Middle frontal gyrus (tissue), 1 donor: ENCODE data around the gene ANKRD44.

Experiments
- DNase-seq: peaks from one replicate; pipeline ENCODE4 v3.0.0-alpha.2; 2015; ENCODE audit warnings: low spot score; ENCODE audit errors: extremely low spot score

The ANKRD44 gene

DNA sequence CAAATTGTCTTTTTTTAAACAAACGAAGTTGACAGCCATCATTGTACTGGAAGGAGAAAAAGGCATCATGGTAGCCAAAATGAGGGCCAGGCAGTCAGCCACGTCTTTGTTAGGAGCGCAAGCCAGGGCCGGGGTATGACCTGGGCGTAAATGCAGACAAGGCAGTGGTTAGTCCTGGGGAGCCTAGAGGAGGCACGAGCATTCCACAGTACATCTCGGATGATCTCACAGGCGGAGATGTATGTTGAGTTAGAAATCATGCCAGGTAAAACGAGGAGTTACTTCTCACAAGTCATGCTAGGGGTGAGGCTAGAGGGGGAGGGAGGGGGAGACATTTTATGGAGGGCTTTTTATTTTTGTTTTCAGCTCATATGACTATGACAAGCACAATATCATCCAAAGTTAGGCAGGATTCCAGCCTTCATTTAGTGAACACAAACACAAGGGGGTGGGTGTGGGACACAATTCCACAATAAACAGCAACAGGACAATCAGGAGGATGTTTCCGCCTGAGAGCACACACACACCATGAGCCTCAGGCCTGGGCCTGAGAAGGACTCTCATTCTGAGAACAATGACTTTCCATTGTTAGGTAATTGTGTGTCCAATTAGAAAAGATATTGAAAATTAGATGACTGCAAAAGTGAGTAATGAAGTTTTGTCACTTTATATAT lies 319.7 kb downstream of the ANKRD44 start:
- DNase-seq: no peak

DNA sequence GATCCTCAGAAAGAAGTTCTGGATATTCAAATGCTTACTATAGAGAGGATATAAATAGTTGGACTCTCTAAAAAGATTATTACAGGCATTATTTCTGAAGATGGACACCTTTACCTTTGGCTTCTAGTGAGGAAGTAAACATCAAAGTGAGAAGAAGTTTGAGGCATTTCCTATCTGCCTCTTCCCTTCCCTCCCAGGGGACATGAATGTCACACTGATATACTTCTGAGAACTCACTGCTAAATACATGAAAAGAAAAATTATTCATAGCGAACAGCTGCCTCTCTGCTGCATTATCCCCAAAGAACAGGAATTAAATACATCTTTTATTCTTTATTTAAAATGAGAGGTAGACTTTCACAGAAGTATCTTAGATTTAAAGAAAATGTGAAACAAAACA lies 320.5 kb downstream of the ANKRD44 start:
- DNase-seq: no peak

DNA sequence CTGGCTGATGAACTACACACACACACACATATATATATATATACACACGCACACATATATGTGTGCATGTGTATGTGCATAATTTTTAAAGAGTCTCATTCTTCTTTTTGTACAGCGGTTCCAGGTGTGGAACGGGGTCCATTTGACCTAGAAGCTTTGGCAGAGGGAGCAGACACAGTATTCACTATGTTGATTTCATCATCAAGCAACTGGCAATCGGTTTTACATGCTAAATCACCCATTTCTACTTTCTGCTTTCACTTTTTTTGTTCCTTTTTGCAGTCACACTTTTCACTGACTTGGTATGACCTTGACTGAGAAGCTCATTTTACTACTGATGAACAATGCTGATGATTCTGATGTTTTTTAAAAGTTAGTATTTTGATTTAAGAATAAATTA lies 321.1 kb downstream of the ANKRD44 start:
- DNase-seq: no peak

DNA sequence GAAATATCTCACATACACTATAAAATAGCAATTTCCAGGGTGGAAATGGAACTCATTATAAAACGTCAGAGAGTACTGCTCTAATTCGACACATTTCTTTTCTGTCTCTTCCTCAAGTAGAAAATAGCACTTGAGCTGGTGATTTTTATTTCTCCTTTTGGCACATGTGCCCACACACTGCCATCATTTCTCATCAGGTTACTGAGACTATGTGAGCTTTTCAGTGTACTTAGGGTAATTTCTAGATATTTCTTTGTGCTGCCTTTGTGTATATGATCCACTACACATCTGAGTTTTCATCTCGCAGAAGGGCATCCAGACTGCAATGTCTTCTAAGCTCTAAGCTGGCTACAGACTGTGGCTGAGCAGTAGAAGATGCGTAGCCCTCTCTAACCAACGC lies 321.9 kb downstream of the ANKRD44 start:
- DNase-seq: no peak

DNA sequence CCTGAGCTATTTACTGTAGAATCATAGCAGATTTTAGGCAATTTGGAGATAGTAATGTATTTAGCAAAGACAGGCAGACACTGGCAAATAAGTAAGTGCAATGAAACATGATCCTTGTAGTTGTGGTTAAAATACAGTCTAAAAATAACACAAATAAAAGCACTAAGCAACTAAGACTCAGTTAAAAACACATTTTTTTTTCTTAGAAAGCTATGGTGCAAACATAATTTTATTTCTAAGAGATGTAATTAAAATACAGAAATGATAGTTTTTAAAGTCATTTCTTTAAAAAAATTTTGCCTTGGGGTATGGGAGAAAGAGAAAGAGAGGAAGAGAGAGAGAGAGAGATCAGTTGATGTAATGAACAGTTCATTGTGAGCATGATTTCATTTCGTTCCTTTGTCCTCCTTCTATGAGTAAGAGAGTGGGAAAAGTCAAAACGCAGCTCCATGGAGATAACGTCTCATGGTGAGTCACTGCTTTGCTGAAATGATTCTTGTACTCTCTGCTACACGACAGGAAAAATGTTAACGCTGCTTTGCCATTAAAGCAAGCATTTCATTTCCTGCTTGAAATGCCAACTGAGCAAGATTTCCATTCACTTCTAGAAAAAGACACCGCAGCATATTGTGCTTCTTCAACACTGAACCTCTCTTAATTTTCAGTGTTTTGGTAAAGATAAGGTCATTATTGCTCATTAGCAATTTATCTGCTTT lies 322.8 kb downstream of the ANKRD44 start:
- peak; percentile 45 for DNase-seq

DNA sequence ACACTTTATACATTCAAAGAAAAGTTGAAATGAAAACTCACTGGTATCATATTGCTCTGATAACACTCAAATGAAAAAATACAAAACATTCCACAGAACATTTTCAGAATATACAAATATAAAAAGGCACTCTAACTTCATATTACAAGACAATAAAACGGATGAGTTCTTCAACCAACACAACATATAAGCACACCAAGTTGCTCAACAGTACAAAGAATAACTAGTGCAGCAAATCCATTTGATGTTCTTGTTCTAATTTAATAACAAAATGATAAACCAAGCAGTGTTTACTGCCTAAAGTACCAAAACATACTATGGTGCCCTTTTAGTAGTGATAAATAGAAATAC lies 323.3 kb downstream of the ANKRD44 start:
- no peak for DNase-seq

DNA sequence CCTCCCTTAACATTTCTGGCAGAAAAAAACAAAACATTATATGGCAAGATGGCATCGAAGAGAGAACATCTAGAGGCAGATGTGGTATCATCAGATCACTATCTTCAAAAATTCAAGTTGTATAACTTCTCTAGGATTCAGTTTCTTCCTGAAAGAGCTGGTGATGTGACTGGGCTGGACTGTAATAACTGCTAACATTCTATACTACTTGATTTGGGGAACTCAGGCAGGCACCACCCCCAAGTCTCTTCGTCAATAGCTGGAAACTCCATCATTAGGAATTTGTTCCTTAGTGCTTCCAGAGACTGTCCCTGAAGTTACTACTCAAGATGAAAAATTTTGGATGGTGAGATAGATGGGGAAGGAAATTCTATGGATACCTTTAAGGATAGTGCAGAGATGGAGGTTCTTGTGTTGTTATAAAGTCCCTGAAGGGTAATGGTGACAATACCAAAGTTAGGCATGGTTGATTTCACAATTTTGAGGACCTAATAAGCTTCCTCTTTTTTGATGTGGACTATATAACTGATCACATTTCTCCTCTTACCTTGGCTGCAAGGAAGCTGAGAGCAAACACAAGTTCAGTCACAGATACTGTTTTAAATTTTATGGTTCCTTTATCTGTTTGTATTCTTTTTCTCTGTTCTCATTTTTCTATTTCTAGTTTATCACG lies 324.9 kb downstream of the ANKRD44 start:
- no peak for DNase-seq

DNA sequence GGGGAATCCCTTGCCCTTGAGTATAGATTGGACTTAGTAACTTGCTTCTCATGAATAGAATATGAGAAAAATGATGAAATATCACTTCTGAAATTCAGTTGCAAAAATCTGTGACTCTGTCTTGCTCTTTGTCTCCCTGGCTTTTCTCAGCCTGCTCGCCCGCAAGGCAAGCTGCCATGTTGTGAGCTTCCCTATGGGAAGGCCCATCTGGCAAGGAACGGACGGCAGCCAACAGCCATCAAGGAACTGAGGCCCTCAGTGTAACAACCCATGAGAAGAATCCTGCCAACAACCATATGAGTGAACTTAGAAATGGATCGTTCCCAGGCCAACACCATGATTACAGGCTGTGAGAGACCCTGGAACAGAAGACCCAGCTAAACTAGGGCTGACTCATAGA lies 325.7 kb downstream of the ANKRD44 start:
- DNase-seq: no peak

DNA sequence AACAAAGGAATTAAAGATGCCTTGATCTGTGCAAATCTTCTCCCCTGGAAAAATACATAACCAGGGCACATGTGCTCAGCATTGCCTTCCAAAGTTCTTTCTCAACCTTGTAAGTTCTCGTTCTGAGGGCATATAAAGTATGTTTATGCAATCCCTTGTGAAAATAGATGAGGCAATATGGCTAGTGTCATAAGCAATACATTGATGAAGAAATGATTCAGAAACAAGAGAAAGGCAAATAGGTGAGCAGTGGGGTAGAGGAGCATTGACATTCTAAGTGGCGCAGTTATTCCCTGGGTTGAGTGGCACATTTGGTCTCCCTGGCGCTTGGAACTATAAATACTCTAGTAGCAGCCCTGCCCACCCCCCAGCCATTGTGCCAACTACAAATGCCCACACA lies 326.6 kb downstream of the ANKRD44 start:
- no peak for DNase-seq

DNA sequence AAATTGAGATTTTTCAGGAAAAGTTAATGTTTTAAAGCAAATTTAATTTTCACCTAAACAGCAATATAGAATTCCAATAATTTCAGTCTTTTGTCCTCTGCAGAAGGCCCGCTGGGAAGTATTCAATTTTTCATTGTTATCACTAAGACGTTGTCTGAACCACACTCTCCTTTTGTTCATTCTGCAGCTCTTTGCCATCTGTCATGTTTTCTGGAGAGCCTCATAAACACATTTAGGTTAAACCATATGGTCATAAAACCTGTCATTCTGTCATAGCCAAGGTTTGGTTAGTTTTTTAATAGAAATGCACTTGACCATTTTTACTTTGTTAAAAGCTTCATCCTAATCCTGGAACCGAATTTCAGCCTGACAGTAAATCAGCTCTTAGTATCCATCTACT lies 330.1 kb downstream of the ANKRD44 start:
- no peak for DNase-seq

DNA sequence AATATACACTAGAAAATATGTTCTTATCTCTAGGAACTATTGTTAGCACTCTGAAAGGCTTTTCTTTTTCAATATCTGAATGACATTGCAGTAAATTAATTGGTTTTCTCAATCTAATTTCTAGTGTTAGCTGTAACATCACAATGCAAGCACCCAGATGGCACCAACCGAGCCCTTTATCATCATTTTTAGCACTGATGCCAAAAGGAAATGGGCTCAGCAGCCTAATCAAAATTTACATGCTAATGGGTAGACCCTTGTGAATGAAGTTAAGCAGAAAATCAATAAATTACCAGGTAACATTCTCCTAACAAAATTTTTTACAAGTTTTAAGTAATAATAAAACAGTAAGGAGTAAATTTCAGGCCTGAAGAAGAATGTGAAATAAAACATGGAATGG lies 330.6 kb downstream of the ANKRD44 start:
- no peak for DNase-seq

DNA sequence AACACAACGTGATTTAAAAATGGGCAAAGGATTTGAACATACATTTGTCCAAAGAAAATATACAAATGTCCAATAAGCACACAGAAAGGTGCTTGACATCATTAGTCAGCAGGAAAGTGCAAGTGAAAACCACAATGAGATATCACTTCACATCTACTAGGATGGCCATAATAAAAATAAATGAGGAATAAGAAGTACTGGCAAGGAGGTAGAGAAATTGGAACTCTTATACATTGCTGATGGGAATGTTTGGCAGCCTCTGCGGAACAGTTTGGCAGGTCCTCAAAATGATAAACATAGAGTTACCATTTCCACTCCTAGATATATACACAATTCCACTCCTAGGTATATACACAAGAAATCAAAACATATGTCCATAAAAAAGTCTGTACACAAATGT lies 333.1 kb downstream of the ANKRD44 start:
- DNase-seq: no peak

DNA sequence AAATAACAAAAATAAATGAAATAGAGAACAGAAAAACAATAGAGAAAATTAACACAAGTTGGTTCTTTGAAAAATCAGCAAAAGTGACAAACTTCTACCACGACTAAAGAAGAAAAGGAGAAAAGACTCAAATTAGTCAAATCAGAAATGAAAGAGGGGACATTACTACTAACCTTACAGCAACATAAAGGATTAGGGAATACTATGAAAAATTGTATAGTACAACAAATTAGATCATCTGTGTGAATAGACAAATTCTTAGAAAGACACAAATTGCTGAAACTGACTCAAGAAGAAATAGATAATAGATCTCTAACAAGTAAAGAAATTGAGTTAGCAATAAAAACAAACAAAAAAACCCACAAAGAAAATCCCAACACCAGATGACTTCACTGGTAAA lies 335.6 kb downstream of the ANKRD44 start:
- DNase-seq: no peak

DNA sequence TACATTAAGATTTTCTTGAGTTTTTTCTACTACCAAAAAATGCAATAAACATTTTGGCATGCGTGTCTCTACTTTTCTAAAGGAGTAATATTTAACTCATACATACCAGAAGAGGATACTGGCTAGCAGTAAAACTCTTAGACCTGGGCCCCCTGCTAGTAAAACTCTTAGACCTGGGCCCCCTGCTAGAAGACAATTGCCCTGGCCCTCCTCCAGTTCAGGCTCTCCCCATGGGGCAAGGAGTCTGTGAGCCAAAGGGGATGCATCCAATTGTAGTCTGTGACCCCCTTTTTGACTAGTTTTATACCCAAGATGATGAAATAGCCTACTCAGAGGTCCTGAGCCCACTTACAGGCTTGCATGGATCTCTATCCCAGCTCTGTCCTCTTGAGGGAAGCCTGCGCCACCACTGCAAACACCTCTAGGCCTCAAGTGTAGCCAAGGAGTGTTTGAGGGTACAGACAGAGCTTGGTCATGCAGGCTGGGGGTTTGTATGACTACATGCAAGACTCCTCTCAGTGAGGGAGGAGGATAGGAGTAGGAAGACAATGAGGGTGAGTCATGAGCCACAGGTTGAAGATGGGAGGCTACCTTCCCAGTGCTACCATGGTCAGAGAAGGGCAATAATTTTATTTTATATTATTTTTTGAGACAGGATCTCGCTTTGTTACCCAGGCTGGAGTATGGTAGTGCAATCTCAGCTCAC lies 338.9 kb downstream of the ANKRD44 start:
- DNase-seq: no peak

DNA sequence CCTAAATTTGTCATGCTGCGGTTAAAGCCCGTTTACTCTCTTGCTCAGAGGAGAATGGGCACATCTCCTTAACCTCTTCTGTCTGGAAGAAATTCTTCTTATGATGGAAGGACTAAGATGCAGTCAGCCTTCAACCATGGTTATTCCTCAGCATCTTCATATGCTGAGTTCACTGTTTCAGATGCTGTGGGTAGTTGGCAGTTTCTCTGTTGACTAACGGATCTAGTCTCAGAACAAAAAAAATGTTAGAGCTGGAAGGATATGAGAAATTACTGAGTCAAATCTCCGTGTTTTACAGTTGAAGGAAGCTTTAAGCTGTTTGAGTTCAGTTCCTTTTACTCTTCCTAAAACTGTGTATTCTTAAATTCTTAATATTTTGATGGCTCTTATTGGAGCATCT lies 340.5 kb downstream of the ANKRD44 start:
- DNase-seq: no peak

DNA sequence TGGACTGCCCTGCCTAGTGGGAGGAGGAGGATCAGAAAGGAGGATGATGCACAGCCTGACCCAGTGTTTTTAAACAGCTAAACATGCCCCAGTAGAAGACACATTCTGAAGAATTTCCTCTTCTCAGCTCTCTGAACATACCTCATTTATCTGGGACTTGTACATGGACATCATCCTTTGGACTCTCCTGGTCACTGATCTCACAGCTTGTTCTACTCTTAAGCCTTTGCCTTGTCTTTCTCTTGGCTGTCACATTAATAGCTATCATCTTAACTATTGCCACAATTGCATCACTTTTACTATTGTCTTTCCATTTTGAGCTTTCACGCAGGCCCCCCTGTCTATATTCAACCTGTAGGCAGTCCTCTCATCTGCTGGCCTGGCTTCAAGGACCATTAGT lies 342.1 kb downstream of the ANKRD44 start:
- no peak for DNase-seq

DNA sequence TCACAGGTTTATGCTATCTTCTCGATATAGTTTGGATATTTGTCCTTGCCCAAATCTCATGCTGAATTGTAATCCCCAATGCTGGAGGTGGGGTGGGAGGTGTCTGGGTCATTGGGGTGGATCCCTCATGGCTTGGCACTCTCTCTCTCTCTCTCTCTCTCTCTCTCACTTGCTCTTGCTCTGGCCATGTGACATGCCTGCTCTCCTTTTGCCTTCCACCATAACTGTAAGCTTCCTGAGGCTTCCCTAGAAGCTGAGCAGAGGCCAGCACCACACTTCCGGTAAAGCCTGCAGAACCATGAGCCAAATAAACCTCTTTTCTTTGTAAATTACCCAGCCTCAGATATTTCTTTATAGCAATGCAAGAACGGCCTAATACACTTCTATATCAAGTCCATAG lies 342.8 kb downstream of the ANKRD44 start:
- no peak for DNase-seq

DNA sequence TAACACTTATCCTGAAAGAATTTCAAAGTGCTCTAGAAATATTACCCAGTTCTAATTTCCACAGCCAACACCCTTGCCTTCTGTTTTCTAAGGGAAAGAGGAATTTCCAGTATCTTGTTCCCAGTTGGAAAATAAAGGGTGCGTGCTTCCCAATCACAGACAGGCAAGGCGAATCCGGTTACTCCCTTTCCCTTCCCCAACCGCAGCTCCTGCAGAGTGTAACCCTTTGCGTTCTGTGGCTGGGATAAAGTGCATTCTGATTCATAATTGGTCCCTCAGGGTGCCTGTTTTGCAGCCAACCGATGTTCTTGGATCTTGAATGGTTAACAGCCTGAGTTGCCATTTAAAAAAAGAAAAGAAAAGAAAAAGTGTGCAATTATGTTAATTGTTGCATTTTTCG lies 343.5 kb downstream of the ANKRD44 start:
- DNase-seq: no peak

DNA sequence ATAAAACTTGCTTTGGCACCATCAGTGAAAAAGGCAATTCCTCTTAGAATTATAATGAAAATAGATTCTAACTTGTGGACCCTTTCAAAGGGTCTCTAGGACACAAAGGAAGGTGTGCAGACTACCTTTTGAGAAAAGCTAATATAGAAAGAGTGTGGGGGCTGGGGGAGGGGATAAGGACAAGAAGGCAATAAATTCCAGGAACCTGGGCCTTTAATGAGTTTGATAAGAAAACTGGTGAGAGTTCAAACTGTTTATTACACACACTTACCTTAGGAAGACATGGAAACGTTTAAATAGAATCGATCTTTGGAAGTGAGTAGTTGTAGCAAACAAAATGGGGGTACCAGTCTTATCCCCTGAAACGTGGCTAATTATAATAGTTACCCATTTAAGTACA lies 344.5 kb downstream of the ANKRD44 start:
- DNase-seq: no peak

DNA sequence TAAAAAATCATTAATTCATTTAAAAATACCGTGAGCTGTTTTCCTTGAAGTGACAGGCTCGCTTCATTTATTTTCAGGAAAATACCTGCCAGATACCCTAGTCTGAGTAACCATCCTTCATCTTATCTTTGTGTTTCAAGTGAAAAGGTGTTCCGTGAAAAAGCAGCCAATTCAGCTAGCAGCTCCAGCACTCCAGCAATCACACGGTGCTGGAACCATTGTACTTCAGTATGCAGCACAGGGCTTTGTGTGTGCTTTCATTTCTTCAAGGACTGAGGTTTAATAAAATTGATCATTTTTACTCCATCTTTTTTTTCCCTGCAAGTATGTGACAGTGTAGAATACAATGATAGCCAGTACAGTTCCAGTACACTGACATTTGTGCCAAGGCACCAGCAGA lies 344.9 kb downstream of the ANKRD44 start:
- DNase-seq: no peak

DNA sequence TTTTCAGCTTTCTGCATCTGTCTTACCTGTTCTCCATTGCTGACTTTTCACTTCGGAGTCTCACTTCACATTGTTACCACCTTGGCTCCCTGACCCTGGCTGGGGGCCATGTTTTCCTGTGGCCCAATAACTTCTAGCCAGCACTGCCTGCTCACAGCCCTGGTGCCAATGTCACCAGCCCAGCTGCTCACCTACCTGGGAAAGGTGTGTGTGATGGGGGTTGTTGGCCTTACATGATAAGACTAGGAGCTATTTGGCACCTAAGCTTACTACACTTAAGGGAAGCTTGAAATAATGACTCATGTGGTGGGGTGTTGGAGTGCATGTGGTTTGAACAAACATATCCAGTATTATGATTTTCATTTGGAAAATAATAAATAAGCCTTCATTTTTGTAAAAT lies 346.6 kb downstream of the ANKRD44 start:
- no peak for DNase-seq

DNA sequence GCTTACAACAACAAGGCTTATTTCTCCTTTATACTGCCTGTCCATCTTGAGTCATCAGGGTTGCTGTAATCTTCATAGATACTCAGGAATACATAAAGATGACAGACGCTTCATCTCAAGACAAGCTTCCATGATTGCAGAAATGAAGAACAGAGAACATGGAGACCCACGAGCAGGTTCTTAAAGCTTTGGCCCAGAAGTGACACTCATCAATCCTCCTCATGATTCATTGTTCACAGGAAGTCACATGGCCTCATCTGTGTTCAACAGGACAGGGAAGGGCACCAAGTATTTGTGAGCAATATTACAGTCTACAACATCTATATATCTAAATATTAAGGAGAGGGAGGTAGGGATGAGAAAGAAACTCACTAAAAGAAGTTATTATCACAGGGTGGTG lies 347.5 kb downstream of the ANKRD44 start:
- no peak for DNase-seq
